ENCODE measurements around the gene PPM1G.
"Not testable (repeated sequence)": the region's sequence is repeated elsewhere in the genome, so short reads cannot be mapped to it uniquely, and the experiment has no call there.

The PPM1G gene

GRCh38 chr2:27409321-27410073 is at the start of gene PPM1G:
TSS of gene PPM1G (minus strand) at chr2:27409591. CDS start at chr2:27409422, 169 bp downstream.
- DNase-seq (ENCODE audit: low read depth) = peak; percentile 92

GRCh38 chr2:27453968-27454367 is 44.6 kb upstream of the PPM1G start:
- no peak for DNase-seq (ENCODE audit: low read depth)

GRCh38 chr2:27451095-27451494 is 41.7 kb upstream of the PPM1G start:
- no peak for DNase-seq (ENCODE audit: low read depth)

- no peak for DNase-seq (ENCODE audit: low read depth)
These were observed 39.0 kb upstream of the PPM1G start for GRCh38 chr2:27448381-27448780.

- DNase-seq (ENCODE audit: low read depth) = no peak
These were observed 36.7 kb upstream of the PPM1G start for GRCh38 chr2:27446057-27446456.

- DNase-seq (ENCODE audit: low read depth) = no peak
These were observed 36.2 kb upstream of the PPM1G start for GRCh38 chr2:27445615-27446014.

- no peak for DNase-seq (ENCODE audit: low read depth)
These were observed 35.8 kb upstream of the PPM1G start for GRCh38 chr2:27445155-27445554.

GRCh38 chr2:27442920-27443282 is 33.5 kb upstream of the PPM1G start:
- DNase-seq (ENCODE audit: low read depth) = no peak

GRCh38 chr2:27441958-27442919 is 32.8 kb upstream of the PPM1G start, which contains the start of gene KRTCAP3:
TSS of gene KRTCAP3 (plus strand) at chr2:27442381. CDS start at chr2:27442413, 32 bp downstream.
- no peak for DNase-seq (ENCODE audit: low read depth)

- DNase-seq (ENCODE audit: low read depth) = no peak
These were observed 32.0 kb upstream of the PPM1G start for GRCh38 chr2:27441226-27441926.

GRCh38 chr2:27435628-27436027 is 26.2 kb upstream of the PPM1G start:
- DNase-seq (ENCODE audit: low read depth) = no peak

- DNase-seq (ENCODE audit: low read depth) = peak; percentile 66
These were observed 22.0 kb upstream of the PPM1G start for GRCh38 chr2:27431395-27431794.

GRCh38 chr2:27428978-27429541 is 19.7 kb upstream of the PPM1G start:
- peak; percentile 88 for DNase-seq (ENCODE audit: low read depth)

GRCh38 chr2:27428213-27428977 is 19.0 kb upstream of the PPM1G start, which contains the start of gene NRBP1:
TSS of gene NRBP1 (plus strand) at chr2:27428631. CDS start at chr2:27433274, 4,643 bp downstream.
- peak; percentile 86 for DNase-seq (ENCODE audit: low read depth)

GRCh38 chr2:27427863-27428212 is 18.4 kb upstream of the PPM1G start:
- no peak for DNase-seq (ENCODE audit: low read depth)

GRCh38 chr2:27425039-27425438 is 15.6 kb upstream of the PPM1G start:
- not testable (repeated sequence) for DNase-seq (ENCODE audit: low read depth)

GRCh38 chr2:27422958-27423357 is 13.6 kb upstream of the PPM1G start:
- DNase-seq (ENCODE audit: low read depth) = no peak

- DNase-seq (ENCODE audit: low read depth) = no peak
These were observed 12.4 kb upstream of the PPM1G start for GRCh38 chr2:27421660-27422250.

- no peak for DNase-seq (ENCODE audit: low read depth)
These were observed 11.6 kb upstream of the PPM1G start for GRCh38 chr2:27420996-27421395.

- DNase-seq (ENCODE audit: low read depth) = no peak
These were observed 6.8 kb upstream of the PPM1G start for GRCh38 chr2:27416151-27416550.
